AG04449 (cell line): ENCODE results near the gene DMXL1.
"Not testable (repeated sequence)": the region's sequence is repeated elsewhere in the genome, so short reads cannot be mapped to it uniquely, and the experiment has no call there.

Experiments
- CTCF ChIA-PET: fragments of 350-600 bp; formaldehyde crosslinking; extraction: SDS; loops from one replicate; lab custom pipeline; 2021; ENCODE audit warnings: antibody characterized with exemption; lab: Yijun Ruan, JAX
- POLR2A ChIA-PET: fragments of 400-600, 350-600 bp; formaldehyde crosslinking; extraction: SDS; loops from one replicate; lab custom pipeline; 2020; ENCODE audit warnings: antibody characterized with exemption, inconsistent platforms; lab: Yijun Ruan, JAX
- DNase-seq: peaks from one replicate; pipeline ENCODE4 v3.0.0-alpha.2; 2010; ENCODE audit warnings: low read depth, low spot score
- H3K4me3 ChIP-seq: 2 replicates; pipeline ENCODE4 v1.5.1; 2011; ENCODE audit warnings: low read depth, mild to moderate bottlenecking, control low read depth, low read length
- CTCF ChIP-seq: IDR thresholded peaks from one replicate; pipeline ENCODE4 v1.5.1; 2011; ENCODE audit warnings: mild to moderate bottlenecking, moderate library complexity, low read length, control low read depth, inconsistent platforms; ENCODE audit not compliant: insufficient read depth; ENCODE audit errors: missing control alignments

The DMXL1 gene

DNA sequence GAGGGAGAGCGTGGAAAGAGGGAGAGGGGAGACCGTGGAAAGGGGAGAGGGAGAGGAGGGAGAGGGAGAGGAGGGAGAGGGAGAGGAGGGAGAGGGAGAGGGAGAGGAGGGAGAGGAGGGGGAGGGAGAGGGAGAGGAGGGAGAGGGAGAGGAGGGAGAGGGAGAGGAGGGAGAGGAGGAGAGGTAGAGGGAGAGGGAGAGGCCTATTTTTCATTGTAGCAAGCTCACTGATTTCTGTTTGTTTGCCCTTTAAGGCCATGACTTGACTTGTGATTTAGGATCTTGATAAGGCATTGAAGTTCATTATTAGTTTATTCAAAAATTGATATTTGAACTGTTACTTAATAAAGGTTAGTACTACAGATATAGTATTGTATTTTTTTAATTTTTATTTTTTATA is 52.4 kb downstream of the DMXL1 start:
- ChIA-PET CTCF (no interaction called here), POLR2A (no interaction called here)
- TF ChIP-seq CTCF, result no peak
- no peak for DNase-seq
- H3K4me3 ChIP-seq, result no peak overlapping the region

- CTCF ChIA-PET, result interaction anchor here (1.1 kb wide), 1 partner anchor 142 kb away, joined by 3 read pairs; the partner anchor contains the start of gene DTWD2
- no peak for TF ChIP-seq CTCF
- no peak overlapping the region for H3K4me3 ChIP-seq
- POLR2A ChIA-PET, result no interaction called here
- no peak for DNase-seq
Observed at GRCh38 chr5:119129770-119130169, 58.9 kb downstream of the DMXL1 start.

- ChIA-PET POLR2A (no interaction called here), CTCF (no interaction called here)
- TF ChIP-seq CTCF, result no peak
- DNase-seq, result no peak
- no peak overlapping the region for H3K4me3 ChIP-seq
Observed at GRCh38 chr5:119131530-119132304, 60.8 kb downstream of the DMXL1 start.

GRCh38 chr5:119135743-119136142 is 64.9 kb downstream of the DMXL1 start:
- H3K4me3 ChIP-seq, POLR2A ChIA-PET, CTCF ChIA-PET, DNase-seq: not testable (repeated sequence)

DNA sequence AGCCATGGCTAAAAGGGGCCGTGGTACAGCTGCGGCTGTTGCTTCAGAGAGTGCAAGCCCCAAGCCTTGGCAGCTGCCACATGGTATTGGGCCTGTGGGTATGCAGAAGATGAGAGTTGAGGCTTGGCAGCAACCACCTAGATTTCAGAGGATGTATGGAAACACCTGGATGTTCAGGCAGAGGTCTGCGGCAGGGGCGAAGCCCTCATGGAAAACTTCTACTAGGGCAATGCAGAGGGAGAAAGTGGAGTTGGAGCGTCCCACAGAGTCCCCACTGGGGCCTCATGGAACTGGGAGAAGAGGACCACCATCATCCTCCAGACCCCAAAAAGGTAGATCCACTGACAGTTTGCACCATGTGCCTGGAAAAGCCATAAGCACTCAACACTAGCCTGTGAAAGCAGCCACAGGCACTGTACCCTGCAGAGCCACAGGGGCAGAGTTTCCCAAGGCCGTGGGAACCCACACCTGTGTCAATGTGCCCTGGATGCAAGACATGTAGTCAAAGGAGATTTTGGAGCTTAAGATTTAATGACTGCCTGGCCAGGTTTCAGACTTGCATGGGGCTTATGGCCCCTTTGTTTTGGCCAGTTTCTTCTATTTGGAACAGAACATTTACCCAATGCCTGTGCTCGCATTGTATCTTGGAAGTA is 65.9 kb downstream of the DMXL1 start:
- DNase-seq, result no peak
- no peak overlapping the region for H3K4me3 ChIP-seq
- ChIA-PET CTCF (no interaction called here), POLR2A (no interaction called here)
- no peak for TF ChIP-seq CTCF

DNA sequence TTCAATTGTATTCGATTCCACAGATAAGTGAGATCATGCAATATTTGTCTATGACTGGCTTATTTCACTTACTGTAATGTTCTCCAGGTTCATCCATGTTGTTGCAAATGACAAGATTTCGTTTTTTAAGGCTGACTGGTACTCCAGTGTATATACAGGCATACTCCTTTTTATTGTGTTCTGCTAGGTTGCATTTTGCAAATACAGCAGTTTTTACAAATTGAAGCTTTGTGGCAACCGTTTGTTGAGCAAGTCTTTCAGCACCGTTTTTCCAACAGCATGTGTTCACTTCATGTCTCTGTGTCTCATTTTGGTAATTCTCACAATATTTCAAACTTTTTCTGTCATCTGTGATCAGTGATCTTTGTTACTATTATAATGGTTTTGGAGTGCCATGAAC is 82.7 kb downstream of the DMXL1 start:
- ChIA-PET CTCF (no interaction called here), POLR2A (no interaction called here)
- no peak overlapping the region for H3K4me3 ChIP-seq
- no peak for DNase-seq
- TF ChIP-seq CTCF, result no peak
